NB4 (cell line): ENCODE measurements around the gene PACSIN3.
A peak's percentile ranks its signal among the peaks of the same experiment; 100 is the strongest.

Experiments
- DNase-seq: peaks from one replicate; pipeline ENCODE4 v3.0.0; 2010; ENCODE audit warnings: low read depth
- H3K4me3 ChIP-seq: one replicate; pipeline ENCODE4 v1.5.1; 2011; ENCODE audit warnings: mild to moderate bottlenecking, low read depth, low read length, moderate library complexity
- CTCF ChIP-seq: IDR thresholded peaks from one replicate; pipeline ENCODE4 v1.5.1; 2012; ENCODE audit warnings: low read depth, low read length
- MAX ChIP-seq: IDR thresholded peaks from 2 replicates; pipeline ENCODE4 v1.6.1; 2011; ENCODE audit warnings: low read depth, low read length
- MYC ChIP-seq: IDR thresholded peaks from 2 replicates; pipeline ENCODE4 v1.6.1; 2011; ENCODE audit warnings: low read depth, low read length
- POLR2A ChIP-seq: IDR thresholded peaks from 2 replicates; pipeline ENCODE4 v1.6.1; 2011; ENCODE audit warnings: mild to moderate bottlenecking; ENCODE audit not compliant: insufficient read length; ENCODE audit errors: extremely low read depth

The PACSIN3 gene

GRCh38 chr11:47225552-47226400 is 39.5 kb upstream of the PACSIN3 start:
- H3K4me3 ChIP-seq = no peak overlapping the region
- no peak for TF ChIP-seq POLR2A
- no peak for DNase-seq

- no peak for TF ChIP-seq CTCF
- no peak for TF ChIP-seq POLR2A
- H3K4me3 ChIP-seq = no peak overlapping the region
- DNase-seq = no peak
Measured at GRCh38 chr11:47222696-47223095, 36.5 kb upstream of the PACSIN3 start.

GRCh38 chr11:47220401-47220821 is 34.2 kb upstream of the PACSIN3 start:
- no peak for DNase-seq
- TF ChIP-seq MAX (no peak), POLR2A (no peak), MYC (no peak), CTCF (no peak)
- H3K4me3 ChIP-seq = no peak overlapping the region

GRCh38 chr11:47216121-47216798 is 30.0 kb upstream of the PACSIN3 start:
- DNase-seq = peak; percentile 61
- TF ChIP-seq MYC (no peak; the same call in 1 of the 2 replicates), CTCF (peak; percentile 5)
- H3K4me3 ChIP-seq = peak overlapping the region; percentile 88

GRCh38 chr11:47215366-47215910 is 29.2 kb upstream of the PACSIN3 start:
- TF ChIP-seq POLR2A = no peak
- TF ChIP-seq CTCF = no peak
- no peak for TF ChIP-seq MYC
- TF ChIP-seq MAX = no peak
- H3K4me3 ChIP-seq = peak overlapping the region; percentile 88
- no peak for DNase-seq

GRCh38 chr11:47213950-47214565 is 27.8 kb upstream of the PACSIN3 start:
- peak overlapping the region; percentile 67 for H3K4me3 ChIP-seq
- TF ChIP-seq MAX = no peak
- TF ChIP-seq POLR2A = peak; percentile 74
- peak; percentile 93 for DNase-seq
